Endothelial cell of umbilical vein (primary cell): ENCODE measurements around the gene HDAC9.

Experiments used
- CTCF ChIP-seq, 2 donors: IDR thresholded peaks; 1 replicate in 1 of 2; 2 replicates in 1 of 2; pipeline ENCODE4 v1.5.1; 2011; ENCODE audit warnings: low read length in 2 of 2, mild to moderate bottlenecking in 2 of 2, moderate library complexity in 2 of 2, control low read depth in 1 of 2, inconsistent platforms in 1 of 2, low read depth in 1 of 2; ENCODE audit not compliant: insufficient read depth in 1 of 2; ENCODE audit errors: extremely low read depth in 1 of 2
- EZH2 ChIP-seq: IDR thresholded peaks from 2 replicates; pipeline ENCODE4 v1.6.1; 2012; ENCODE audit warnings: borderline replicate concordance, low read depth, mild to moderate bottlenecking, moderate library complexity, low read length, inconsistent platforms; ENCODE audit not compliant: severe bottlenecking
- GATA2 ChIP-seq: IDR thresholded peaks from 2 replicates; pipeline ENCODE4 v1.7.0; 2011; ENCODE audit warnings: low read depth, mild to moderate bottlenecking, moderate library complexity, mixed read lengths, low read length; ENCODE audit not compliant: insufficient read length, insufficient read depth
- JUN ChIP-seq: IDR thresholded peaks from 2 replicates; pipeline ENCODE4 v1.6.1; 2011; ENCODE audit warnings: borderline replicate concordance, low read depth; ENCODE audit not compliant: insufficient read length, insufficient read depth
- MAX ChIP-seq: IDR thresholded peaks from 2 replicates; pipeline ENCODE4 v1.6.1; 2011; ENCODE audit not compliant: insufficient read depth, insufficient read length
- MYC ChIP-seq: IDR thresholded peaks from one replicate; pipeline ENCODE4 v1.6.1; 2011; ENCODE audit warnings: mild to moderate bottlenecking, low read depth, low read length
- POLR2A ChIP-seq: IDR thresholded peaks from 2 replicates; pipeline ENCODE4 v1.6.1; 2012; ENCODE audit warnings: low read depth, mild to moderate bottlenecking, control low read depth, low read length
- POLR2AphosphoS5 ChIP-seq: IDR thresholded peaks from 2 replicates; pipeline ENCODE4 v1.6.1; 2012; ENCODE audit warnings: low read depth, mild to moderate bottlenecking, control low read depth, low read length, moderate library complexity; ENCODE audit not compliant: insufficient read depth

GRCh38 chr7:18590744-18591340 is 95.3 kb downstream of the HDAC9 start:
- TF ChIP-seq CTCF (IDR thresholded peaks at IDR 0.05; ENCODE audit: extremely low read depth in 1 of 2, insufficient read depth in 1 of 2, low read depth in 1 of 2, low read length in 2 of 2) = peak; percentile 30 to 38
- TF ChIP-seq EZH2 = no peak
- no peak for TF ChIP-seq POLR2A
- no peak for TF ChIP-seq POLR2AphosphoS5
- TF ChIP-seq MYC = no peak
- TF ChIP-seq MAX = no peak
- no peak for TF ChIP-seq GATA2
- no peak for TF ChIP-seq JUN
